ENCODE data around the gene PRKRA.

DNA sequence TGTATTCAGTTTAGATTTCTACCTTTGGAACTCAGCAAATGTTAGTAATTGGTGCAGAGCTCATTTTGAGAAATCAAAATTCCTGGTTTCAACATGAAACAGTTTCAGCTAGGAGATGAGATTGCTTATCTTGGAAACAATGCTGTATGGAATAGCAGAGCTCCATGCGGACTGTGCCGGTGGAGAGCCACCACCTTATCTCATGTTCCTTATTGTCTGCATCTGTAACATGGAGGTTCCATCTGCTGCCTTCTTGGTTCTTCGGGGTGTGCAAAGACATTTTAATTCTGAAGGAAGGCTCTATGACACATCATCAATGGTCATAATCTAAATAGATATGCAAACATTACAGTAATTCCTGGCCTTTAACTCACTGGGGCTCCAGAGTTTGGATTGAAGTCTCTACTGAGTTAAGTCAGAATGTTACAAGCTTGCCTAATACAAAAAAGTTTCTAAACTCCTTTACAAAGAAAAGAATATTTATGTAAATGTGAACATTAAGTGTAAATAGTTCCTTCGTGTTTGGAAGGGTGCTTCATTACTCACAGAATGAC lies 65.3 kb downstream of the PRKRA start:
- TF ChIP-seq JUND (IDR thresholded peaks at IDR 0.05) (no peak), HNF4A (conservative IDR thresholded peaks at IDR 0.05) (no peak), RXRA (IDR thresholded peaks at IDR 0.05) (no peak), EGR1 (IDR thresholded peaks at IDR 0.05; ENCODE audit: low read depth in 2 of 2) (no peak), FOXA1 (IDR thresholded peaks at IDR 0.05) (no peak), TAF1 (conservative IDR thresholded peaks at IDR 0.05) (no peak), RAD21 (IDR thresholded peaks at IDR 0.05) (no peak)
- TF ChIP-seq, protein P1, sequence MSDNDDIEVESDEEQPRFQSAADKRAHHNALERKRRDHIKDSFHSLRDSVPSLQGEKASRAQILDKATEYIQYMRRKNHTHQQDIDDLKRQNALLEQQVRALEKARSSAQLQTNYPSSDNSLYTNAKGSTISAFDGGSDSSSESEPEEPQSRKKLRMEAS (IDR thresholded peaks at IDR 0.05): no peak
- TF ChIP-seq, protein P2, sequence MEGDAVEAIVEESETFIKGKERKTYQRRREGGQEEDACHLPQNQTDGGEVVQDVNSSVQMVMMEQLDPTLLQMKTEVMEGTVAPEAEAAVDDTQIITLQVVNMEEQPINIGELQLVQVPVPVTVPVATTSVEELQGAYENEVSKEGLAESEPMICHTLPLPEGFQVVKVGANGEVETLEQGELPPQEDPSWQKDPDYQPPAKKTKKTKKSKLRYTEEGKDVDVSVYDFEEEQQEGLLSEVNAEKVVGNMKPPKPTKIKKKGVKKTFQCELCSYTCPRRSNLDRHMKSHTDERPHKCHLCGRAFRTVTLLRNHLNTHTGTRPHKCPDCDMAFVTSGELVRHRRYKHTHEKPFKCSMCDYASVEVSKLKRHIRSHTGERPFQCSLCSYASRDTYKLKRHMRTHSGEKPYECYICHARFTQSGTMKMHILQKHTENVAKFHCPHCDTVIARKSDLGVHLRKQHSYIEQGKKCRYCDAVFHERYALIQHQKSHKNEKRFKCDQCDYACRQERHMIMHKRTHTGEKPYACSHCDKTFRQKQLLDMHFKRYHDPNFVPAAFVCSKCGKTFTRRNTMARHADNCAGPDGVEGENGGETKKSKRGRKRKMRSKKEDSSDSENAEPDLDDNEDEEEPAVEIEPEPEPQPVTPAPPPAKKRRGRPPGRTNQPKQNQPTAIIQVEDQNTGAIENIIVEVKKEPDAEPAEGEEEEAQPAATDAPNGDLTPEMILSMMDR (IDR thresholded peaks at IDR 0.05; ENCODE audit: low read depth, low read length, missing input control): no peak
- TF ChIP-seq, protein P3, sequence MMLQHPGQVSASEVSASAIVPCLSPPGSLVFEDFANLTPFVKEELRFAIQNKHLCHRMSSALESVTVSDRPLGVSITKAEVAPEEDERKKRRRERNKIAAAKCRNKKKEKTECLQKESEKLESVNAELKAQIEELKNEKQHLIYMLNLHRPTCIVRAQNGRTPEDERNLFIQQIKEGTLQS (IDR thresholded peaks at IDR 0.05): no peak
- TF ChIP-seq, protein P4, sequence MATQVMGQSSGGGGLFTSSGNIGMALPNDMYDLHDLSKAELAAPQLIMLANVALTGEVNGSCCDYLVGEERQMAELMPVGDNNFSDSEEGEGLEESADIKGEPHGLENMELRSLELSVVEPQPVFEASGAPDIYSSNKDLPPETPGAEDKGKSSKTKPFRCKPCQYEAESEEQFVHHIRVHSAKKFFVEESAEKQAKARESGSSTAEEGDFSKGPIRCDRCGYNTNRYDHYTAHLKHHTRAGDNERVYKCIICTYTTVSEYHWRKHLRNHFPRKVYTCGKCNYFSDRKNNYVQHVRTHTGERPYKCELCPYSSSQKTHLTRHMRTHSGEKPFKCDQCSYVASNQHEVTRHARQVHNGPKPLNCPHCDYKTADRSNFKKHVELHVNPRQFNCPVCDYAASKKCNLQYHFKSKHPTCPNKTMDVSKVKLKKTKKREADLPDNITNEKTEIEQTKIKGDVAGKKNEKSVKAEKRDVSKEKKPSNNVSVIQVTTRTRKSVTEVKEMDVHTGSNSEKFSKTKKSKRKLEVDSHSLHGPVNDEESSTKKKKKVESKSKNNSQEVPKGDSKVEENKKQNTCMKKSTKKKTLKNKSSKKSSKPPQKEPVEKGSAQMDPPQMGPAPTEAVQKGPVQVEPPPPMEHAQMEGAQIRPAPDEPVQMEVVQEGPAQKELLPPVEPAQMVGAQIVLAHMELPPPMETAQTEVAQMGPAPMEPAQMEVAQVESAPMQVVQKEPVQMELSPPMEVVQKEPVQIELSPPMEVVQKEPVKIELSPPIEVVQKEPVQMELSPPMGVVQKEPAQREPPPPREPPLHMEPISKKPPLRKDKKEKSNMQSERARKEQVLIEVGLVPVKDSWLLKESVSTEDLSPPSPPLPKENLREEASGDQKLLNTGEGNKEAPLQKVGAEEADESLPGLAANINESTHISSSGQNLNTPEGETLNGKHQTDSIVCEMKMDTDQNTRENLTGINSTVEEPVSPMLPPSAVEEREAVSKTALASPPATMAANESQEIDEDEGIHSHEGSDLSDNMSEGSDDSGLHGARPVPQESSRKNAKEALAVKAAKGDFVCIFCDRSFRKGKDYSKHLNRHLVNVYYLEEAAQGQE (IDR thresholded peaks at IDR 0.05): no peak
- TF ChIP-seq, protein P5, sequence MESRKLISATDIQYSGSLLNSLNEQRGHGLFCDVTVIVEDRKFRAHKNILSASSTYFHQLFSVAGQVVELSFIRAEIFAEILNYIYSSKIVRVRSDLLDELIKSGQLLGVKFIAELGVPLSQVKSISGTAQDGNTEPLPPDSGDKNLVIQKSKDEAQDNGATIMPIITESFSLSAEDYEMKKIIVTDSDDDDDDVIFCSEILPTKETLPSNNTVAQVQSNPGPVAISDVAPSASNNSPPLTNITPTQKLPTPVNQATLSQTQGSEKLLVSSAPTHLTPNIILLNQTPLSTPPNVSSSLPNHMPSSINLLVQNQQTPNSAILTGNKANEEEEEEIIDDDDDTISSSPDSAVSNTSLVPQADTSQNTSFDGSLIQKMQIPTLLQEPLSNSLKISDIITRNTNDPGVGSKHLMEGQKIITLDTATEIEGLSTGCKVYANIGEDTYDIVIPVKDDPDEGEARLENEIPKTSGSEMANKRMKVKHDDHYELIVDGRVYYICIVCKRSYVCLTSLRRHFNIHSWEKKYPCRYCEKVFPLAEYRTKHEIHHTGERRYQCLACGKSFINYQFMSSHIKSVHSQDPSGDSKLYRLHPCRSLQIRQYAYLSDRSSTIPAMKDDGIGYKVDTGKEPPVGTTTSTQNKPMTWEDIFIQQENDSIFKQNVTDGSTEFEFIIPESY (IDR thresholded peaks at IDR 0.05): no peak
